IPS-NIHi7 (cell line): ENCODE measurements around the gene HIBCH.
"Not testable (repeated sequence)": the region's sequence is repeated elsewhere in the genome, so short reads cannot be mapped to it uniquely, and the experiment has no call there.

ENCODE experiments used
- DNase-seq: peaks from one replicate; pipeline ENCODE4 v3.0.0; 2012; ENCODE audit warnings: mixed read lengths; ENCODE audit errors: extremely low spot score

The HIBCH gene, protein sequence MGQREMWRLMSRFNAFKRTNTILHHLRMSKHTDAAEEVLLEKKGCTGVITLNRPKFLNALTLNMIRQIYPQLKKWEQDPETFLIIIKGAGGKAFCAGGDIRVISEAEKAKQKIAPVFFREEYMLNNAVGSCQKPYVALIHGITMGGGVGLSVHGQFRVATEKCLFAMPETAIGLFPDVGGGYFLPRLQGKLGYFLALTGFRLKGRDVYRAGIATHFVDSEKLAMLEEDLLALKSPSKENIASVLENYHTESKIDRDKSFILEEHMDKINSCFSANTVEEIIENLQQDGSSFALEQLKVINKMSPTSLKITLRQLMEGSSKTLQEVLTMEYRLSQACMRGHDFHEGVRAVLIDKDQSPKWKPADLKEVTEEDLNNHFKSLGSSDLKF

DNA sequence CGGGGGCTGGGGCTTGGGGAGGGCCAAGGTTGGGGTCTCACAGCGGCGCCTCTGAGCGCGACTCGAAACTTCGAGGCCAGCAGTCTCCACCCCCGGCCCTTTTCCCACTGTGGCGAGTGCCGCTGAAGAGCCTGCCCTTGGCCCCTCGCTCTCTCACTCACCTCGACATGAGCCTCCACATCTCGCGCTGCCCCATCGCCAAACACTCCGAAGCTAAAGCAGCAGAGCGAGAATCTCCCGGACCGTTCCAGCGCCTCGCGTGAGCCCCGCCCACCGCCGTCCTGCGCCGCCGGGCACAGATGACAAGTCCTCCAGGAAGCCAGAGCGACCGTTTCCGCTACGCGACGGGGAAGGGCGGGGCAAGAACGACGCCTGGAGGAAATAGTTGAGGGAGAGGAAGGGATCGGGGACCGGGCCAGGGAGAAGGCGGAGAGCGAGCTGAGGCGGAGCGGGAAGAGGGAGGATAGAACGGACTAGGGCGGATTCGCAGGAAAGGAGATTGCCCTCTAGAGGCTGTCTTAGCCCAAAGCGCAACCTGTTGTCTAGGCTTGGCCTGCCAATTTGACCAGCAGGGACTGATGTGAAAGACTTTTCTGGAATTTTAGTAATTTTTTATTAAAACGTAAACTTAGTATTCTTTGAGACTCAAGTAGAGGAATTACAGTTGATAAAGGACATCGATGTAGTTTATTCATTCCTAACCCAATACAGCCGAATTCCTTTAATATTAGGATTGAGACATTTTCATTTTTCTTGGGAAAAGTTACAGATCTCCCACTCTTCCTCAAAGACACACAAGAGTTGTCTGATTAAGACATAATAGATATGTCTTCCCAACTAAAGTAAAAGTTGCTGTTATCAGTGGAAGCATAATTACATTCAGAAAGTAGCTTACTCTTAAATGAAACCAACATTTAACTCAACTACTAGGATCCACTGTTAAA, at the start of gene HIBCH:
Gene HIBCH (minus strand): TSS at position 272 of the 944 bp plus-strand sequence. CDS start 76 bp downstream, at position 196.
- DNase-seq, result peak; percentile 93

DNA sequence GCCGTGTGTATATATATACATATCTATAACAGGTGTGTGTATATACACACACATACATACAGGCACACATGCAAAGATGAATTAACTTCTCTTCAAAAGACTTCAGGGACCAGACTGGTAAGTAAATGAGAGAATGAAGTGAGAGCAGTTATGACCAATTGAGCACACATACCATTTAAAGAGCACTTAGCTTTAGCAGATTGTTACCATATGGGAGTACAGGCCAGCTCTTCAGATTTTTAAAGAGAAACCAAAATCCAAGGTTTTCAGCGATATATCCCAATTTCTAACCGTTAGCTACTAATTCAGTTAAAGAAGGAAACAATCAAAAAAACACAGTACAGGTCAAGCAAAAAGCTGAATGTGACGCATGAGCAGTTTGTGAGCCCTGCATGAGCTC, 47.5 kb upstream of the HIBCH start:
- DNase-seq, result no peak

DNA sequence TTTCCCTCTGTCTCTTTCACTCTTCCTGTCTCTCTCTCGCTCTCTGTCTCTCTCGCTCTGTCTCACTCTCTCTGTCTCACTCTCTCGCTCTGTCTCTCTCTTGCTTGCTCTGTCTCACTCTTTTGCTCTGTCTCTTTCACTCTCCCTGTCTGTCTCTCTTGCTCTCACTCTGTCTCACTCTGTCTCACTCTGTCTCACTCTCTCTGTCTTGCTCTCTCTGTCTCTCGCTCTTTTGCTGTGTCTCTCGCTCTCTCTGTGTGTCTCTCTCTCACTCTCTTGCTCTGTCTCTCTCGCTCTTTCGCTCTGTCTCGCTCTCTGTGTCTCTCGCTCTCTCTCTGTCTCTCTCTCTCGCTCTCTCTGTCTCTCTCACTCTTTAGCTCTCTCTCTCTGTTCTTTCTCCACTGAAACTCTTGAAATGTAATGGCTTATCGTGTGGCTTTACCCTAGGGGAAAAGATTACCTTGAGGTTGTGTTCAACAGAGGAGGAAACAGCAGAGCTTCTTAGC, 46.7 kb upstream of the HIBCH start:
- no peak for DNase-seq

DNA sequence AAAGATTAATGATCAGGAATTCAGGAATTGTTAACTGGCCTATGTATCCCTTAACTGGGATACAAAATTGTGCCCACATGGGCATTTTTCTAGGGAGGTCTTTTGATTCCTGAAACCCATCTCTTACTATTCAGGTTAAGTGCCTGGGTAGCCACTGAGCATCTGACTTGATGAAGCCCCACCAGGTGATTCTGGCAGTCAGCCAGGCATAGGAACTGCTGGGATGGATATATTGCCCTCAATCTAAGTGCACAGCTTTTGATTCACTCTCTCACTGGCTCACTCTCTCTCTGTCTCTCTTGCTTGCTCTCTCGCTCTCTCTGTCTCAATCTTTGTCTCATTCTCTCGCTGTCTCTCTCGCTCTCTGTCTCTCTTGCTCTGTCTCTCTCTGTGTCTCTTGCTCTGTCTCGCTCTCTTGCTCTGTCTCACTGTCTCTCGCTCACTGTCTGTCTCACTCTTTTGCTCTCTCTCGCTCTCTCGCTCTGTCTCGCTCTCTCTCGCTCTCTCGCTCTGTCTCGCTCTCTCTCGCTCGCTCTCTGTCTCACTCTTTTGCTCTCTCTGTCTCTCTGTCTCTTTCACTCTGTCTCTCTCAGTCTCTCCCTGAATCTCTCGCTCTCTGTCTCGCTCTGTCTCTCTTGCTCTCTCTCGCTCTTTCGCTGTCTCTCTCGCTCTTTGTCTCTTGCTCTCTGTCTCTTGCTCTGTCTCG, 46.0 kb upstream of the HIBCH start:
- DNase-seq, result no peak

DNA sequence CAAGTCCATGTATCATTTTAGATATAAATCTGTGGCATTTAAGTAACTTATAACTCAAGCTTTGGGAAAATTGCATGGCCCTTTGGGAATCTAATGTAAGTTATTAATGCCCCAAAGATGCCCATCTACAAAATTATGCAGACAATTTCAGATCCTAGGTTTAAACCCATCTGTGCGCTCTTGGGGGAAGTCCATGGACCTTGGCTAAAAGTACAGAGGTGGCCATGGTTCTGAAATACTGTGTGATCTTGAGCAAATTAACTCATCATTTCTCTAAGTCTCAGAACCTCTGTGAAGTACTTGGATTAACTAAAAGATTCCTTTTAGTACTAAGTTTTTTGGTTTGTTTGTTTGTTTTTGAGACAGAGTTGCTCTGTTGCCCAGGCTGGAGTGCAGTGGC, 43.3 kb upstream of the HIBCH start:
- no peak for DNase-seq

DNA sequence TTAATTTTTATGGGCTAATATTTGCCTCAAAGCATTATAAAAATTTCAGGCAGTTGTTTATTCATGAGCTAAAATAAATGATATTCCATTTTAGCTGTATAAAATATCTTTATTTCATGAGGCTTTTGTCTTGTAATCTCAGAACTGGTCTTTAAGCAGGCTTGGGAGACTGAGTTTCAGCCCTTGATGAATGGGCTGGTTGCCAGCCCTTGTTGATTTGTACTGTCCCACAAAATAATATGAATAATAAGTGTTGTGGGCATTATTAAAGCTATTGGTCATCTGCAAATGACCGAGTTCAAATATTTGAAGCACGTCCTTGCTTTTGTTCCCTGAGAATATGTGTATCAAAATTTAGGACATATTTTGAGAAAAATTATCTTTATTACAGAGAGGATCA, 41.9 kb upstream of the HIBCH start:
- DNase-seq, result no peak

DNA sequence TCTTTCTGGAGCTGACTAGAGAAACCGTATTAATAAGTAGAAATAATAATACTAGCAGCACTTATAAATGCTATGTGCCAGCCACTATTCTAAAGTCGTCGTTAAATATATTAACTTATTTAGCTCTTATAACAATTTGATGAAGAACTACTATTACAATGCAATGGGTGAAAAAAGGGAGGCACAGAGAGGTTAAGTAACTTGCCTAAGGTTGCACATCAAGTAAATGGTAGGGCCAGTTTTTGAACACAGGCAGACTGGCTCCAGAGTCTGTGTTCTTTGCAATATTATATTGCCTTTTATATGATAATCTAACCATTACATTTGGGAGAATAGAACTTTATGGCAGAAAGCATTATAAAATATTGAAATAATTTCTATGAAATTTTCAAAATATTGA, 41.3 kb upstream of the HIBCH start:
- DNase-seq, result no peak

DNA sequence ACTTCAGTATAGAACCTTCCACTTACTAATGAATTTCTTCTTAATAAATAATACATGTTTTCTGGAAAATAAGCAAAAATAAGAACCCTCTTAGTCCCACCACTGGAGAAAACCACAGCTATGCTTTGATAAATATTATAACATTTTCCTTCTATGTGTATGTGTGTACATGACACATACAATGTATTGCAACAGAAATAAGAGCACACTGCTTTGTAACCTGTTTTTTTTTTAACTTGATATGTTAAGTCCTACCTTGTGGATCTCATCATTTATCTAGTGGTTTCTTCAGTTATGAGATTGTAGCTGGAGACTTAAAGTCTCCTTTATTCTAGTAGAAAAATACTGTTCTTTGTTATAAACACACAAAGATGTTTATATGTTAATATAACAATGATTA, 40.9 kb upstream of the HIBCH start:
- no peak for DNase-seq

DNA sequence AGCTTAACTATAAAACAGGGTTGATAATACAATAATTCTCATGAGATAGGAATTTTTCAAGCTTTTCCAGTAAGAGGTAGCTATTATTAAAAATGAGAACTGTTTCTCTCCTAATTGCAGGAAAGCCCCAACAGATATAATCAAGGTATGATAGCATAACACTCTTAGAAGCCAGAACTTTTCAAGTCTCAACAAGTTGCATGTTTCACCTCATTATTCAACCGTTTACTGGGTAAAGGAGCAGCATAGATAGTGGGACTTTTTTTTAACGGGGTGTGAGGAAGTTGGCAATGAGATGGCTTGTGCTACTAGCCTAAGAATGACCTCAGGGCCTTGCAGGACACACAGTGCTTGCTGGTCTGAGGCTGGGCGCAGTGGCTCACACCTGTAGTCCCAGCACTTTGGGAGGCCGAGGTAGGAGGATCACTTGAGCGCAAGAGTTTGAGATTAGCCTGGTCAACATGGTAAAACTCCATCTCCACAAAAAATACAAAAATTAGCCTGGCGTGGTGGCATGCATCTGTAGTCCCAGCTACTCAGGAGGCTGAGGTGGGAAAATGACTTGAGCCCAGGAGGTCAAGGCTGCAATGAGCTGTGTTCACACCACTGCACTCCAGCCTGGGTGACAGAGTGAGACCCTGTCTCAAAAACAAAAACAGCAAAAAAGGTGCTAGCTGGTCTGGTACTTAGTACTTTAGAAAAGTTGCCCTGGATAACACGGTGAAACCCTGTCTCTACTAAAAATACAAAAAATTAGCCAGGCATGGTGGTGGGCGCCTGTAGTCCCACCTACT, 39.2 kb upstream of the HIBCH start:
- DNase-seq, result not testable (repeated sequence)

DNA sequence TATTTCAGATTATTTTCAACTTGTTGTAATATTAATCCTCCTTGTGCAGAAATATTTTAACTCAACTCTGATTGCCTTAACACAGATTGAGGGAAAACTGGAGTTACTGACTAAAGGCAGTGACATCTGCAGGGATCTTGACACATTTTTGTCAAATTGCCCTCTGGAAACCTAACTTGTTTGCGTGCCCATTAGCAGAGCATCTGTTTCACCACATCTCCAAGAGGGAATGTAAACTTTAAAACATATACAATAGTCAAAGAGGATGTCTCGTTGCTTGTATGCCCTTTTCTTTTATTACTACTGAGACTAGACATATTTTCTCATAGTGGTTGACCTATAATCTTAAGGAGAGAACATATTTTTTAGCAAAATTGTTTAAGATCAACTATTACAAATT, 38.0 kb upstream of the HIBCH start:
- DNase-seq, result no peak

DNA sequence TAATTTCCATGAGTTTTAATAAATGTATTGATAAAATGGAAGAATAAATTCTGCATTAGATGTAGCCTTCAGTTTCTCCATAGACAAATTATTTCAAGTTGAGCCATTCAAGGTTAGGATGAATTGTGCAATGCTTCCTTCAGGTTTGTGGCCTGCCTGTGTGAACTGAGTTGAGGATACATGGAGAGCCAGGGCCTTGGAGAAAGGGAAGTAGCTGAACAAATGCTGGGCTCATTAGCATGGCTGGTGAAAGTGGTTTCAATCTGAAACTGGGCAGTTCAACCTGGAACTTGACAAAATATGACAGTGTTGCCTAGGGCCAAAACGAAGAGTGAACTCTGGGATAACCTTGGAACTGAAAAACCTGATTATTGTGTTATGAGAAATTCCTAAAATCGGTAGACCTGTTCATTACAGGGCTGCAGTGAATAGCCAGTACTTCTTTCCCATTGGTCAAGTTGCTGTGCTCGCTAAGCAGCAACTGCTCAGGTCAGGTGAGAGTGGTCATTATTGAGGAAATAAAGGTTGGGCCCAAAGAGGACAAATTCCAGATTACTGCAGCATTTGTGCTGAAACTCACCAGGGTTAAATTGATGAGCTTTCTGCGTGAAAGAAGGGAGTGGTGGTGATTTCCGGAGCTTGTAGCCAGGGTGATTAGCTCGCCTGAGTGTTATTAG, 36.5 kb upstream of the HIBCH start:
- DNase-seq, result no peak

DNA sequence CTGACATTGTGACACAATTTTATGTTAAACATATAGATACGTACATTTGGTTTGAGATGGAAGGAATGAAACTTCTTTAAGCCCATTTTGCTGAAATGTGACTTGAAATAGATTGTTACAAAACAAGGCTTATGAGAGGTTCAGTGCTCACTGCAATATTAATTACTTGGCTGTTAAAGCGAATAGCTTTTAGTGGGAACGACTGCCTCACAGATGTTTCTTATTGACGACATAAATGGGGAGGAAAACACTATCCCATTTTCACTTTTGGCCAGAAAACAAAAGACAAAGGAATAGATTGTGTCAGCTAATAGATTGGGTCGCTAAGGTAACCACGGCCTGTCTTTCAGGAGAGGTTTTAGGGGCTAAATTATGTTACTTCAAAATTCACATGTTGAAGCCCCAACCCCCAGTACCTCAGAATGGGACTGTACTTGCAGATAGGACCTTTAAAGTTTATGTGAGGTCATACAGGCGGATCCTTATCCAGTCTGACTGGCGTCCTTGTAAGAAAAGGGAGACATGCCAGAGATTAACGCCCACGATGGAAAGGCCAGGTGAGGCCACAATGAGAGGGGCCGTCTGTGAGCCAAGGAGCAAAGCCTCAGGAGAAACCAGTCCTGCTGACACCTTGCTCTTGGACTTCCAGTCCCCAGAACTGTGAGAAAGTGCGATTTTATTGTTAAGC, 34.5 kb upstream of the HIBCH start:
- no peak for DNase-seq

DNA sequence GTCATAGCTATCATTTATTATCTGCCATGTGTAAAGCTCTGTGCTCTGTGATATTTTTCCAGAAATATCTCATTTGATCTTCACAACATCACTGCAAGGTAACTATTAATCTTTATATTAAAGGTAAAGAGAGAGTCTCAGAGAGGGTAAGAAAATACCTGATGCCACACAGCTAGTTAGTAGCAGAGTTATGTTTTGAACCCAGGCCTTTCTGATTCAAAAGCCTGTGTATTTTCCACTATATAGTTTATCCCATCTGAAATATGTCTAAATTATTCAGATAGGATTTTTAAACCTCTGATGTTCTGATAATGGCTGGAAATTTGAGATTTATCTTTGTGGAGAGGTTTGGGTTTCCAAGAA, 33.9 kb upstream of the HIBCH start:
- no peak for DNase-seq

DNA sequence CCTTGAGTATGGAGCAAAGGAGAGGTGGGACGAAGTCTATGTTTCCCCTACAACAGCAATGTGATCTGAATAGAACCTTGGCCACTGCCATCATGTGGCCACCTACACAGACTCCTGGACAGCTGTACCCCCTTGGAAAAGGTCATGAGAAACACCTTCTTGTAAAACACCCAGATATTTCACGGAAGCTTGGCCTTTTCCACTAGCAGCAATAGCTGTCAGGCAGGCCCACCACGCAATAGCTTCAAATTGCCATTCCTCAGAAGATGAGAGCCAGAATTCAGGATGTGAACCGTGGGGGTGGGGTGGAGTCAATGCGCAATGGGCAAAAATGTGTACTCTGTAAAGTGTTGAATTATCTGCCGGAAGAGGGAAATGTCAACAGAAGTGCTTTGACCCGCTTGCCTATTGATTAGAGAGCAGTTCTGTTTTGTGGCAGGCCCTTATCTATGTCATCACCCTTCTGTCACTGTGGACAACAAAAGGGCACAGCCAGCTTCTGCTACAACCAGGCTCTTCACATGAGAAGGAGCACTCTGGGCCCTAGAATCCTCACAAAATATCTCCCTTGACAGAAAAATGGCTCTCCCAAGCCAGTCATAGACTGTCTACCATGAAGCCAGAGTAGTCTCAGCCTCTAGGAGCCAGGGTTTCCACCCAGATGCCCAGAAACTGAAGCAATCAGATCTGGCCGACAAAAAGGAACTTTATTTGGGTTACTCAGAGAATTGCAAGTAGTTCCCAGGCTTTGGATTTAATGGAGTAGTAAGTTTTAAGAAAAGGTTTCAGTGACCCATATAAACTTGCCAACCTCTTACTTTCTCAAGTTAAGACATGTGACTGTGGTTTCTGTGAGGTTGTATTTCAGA, 33.3 kb upstream of the HIBCH start:
- no peak for DNase-seq

DNA sequence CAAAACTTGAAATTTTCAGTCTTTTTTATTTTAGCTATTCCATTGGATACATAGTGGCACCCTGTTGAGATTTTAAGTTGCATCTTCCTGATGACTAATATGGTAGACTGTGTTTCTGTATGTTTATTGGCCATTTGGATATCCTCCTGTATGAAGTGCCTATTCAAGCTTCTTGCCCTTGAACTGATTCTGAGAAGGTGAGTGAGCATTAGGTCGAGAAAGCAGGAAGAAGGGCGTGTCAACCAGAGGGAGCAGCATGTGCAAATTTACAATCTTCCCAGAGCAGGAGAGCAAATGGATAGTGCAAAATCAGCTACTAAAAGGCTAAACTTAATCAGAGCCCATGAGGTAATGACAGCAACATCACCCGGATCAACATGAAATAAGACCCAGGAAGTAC, 32.3 kb upstream of the HIBCH start:
- DNase-seq, result no peak

DNA sequence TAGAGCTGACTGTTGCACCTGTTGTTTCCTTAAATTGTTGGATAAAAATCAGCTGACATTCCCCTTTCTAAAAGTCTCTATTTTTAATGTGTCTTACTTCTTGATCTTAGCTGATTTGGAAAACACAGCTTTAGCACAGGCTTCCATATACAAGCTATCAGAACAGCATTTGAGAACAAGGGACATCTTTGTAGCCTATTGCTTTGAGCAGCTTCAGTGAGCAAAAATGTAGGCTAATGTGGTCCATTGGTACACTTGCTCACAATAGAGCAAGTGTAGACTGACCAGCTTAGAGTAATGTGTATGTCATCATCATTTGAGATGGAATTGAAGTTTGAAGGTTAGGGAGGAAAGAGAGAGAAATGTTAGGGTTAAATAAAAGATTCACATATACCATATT, 30.7 kb upstream of the HIBCH start:
- no peak for DNase-seq

DNA sequence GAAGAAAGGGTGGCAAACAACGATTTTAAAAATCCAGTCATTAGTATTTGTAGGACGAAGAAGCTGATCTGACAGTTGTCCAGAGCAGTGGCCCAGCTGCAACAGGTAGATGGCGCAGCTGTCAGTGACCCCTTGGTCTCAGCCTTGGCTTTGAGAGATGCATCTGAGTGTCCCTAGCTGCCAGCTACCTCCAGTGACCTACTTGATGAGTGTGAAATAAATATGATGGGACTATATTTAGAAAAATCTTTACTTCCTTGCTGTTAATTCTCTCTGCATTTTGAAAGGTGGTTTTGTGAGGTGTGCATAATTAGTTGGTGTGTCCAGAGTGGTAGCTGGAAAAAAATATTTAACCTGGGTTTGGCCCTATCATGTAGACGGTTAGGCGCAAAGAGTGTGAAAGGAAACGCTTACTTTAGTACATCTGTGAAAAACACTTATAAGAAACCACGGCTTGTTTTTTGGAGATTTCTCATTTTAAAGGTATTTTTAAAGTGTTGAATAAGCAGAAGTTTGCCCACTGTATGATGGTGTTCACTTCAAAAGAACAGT, 24.7 kb upstream of the HIBCH start:
- peak; percentile 60 for DNase-seq

DNA sequence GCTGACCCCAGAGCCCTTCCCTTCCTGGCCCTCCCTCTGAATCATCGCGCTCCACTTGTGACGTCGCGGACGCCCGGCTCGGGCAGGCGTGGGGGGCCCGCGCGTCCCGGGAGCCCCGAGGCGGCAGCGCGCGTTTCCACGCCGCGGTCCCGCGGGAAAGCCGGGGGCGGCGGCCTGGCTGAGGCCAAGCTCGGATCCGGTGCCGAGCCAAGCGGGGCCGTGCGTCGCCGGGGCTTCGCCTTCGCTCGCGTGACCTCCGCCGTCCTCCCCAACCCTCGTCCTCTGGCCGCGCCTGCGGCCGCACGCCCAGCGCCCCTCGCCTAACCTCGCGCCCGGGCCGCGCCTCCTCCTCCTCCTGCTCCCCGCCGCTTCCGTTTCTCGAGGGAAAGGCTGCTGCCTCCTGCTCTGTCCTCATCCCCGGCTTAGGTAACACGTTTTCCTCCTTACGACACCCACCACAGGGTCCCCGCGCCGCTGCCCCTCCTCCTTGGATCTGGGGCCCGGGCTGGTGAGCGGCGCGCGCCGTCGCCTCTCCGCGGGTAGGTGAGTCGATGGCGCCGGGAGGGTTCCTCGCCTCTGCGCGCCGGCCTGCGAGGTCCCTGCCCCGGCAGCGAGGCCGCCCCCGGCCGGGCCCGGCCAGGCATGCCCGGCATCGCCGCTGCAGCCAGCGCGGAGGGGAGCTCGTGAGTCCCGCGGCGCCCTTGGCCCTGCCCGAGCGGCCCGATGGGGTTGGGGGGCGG, 24.1 kb upstream of the HIBCH start, which contains the start of gene INPP1:
Gene INPP1 (plus strand): TSS at position 54 of the 740 bp plus-strand sequence. CDS start 16,514 bp downstream, outside the sequence.
- DNase-seq, result peak; percentile 64
